Activated CD4-positive, alpha-beta T cell treated with anti-CD3 and anti-CD28 coated beads, Interleukin-2, amount 50 U/mL, for 1 hour (primary cell): ENCODE results near the gene ESPNL.

ENCODE experiments used
- DNase-seq: peaks from one replicate; pipeline ENCODE4 v3.0.0-alpha.2; 2020

The ESPNL gene

DNA sequence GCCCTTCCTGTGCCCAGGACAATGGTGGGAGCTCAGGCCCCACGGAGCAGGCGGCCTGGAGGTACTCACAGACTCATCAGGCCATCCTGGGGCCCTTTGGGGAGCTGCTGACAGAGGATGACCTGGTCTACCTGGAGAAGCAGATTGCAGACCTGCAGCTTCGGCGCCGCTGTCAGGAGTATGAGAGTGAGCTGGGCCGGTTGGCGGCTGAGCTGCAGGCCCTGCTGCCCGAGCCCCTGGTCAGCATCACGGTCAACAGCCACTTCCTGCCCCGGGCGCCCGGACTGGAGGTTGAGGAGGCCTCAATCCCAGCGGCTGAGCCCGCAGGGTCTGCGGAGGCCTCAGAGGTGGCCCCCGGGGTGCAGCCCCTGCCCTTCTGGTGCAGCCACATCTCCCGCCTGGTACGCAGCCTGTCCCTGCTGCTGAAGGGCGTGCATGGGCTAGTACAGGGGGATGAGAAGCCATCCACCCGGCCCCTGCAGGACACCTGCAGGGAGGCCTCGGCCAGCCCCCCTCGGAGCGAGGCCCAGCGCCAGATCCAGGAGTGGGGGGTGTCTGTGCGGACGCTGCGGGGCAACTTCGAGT is 30.1 kb downstream of the ESPNL start:
- DNase-seq, result no peak

DNA sequence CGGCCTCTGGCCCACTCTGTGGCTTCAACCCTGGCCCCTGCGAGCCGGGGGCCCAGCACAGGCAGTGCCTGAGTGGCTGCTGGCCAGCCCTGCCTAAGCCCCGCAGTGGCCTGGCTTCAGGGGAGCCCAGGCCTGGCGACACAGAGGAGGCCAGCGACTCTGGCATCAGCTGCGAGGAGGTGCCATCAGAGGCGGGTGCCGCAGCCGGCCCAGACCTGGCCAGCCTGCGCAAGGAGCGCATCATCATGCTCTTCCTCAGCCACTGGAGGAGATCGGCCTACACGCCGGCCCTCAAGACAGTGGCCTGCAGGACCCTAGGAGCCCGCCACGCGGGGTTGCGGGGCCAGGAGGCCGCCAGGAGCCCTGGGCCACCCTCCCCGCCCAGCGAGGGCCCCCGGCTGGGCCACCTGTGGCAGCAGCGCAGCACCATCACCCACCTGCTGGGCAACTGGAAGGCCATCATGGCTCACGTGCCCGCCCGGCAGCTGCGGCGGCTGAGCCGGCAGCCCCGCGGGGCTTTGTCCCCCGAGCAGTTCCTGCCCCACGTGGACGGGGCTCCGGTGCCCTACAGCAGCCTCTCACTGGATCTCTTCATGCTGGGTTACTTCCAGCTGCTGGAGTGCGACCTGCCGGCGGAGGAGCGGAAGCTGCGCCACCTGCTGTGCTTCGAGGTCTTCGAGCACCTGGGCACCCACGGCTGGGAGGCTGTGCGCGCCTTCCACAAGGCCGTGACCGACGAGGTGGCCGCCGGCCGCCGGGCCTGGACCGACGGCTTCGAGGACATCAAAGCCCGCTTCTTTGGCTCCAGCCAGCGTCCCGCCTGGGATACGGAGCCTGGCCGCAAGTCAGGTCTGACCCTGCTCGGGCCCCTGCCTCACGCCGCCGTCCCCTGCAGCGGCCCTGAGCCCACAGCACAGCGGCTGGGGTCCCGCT is 30.8 kb downstream of the ESPNL start:
- DNase-seq, result no peak

DNA sequence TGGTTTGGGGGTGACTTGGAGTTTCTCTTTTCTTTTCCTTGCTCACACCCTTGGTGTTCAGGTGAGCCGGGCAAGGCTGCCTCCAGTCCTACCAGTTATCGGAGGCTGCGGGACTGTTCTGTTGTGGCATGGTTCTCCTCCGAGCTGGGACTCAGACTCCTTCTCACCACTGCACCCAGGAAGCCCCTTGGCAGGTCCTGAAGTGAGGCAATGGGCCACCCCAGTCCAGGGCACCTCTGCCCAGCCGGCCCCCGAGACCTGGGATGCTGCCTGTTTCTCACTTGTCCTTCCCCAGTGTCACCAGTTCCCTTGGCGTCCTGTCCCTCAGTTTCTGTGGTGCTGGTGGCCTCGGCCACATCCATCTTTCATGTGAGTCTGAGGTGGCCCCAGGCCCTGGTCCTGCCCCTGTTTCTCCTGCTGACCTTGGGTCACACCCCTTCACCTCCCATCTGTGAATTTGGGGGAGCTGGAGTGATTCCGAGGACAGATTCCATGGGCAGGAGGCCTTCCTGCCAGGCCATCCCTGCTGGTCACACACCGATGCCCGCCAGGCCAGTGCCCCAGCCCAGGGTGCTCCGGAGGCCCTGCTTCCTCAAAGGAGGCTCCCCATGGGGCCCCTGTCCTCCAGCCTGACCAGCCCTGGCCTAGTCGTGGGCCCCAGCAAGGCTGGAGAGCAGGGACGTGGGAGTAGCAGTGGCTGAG is 31.8 kb downstream of the ESPNL start:
- no peak for DNase-seq

DNA sequence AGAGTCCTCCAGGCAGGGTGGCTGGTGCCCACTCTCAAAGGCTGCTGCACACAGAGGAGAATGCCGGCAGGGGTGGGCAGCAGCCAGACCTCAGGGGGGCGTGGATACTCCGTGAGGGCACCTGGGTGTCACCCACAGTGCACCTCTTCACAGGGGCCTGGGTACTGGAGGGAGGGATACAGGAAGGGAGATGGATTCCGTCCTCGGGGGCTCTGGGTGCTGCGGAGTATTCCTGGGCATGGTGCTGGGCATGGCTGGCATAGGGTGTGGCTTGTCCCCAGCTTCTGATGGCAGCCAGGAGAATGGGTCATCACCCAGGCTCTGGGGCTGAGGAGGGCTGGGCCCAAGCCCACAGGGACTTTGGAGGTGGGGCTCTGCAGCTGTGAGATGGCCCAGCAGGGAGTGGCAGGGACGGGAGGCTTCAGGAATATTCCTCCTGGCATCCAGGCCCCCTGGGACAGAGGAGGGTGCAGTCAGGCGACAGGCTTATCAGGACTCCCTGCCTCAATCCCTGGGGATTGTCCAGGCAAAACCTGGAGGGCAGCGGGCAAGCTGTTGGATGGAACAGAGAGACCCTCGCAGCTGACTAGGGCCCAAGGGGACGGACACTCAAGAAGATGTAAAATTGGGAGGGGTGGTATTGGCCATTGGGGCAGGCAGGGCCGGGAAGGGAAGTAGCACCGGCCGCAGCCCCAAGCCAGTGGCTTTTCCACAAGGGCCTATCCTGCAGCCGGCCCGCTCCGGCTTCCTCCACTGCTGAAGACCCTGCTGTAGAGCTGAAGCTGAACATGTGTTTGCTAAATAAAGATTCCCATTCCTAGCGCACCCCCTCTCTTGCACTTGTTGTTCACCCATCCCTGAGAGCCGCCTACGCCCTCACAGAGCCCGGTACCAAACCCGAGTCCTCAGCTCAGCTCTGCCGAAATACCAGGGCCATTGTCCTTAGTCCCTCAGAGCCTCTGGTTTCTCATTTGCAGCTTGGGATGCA is 32.6 kb downstream of the ESPNL start:
- DNase-seq, result no peak

DNA sequence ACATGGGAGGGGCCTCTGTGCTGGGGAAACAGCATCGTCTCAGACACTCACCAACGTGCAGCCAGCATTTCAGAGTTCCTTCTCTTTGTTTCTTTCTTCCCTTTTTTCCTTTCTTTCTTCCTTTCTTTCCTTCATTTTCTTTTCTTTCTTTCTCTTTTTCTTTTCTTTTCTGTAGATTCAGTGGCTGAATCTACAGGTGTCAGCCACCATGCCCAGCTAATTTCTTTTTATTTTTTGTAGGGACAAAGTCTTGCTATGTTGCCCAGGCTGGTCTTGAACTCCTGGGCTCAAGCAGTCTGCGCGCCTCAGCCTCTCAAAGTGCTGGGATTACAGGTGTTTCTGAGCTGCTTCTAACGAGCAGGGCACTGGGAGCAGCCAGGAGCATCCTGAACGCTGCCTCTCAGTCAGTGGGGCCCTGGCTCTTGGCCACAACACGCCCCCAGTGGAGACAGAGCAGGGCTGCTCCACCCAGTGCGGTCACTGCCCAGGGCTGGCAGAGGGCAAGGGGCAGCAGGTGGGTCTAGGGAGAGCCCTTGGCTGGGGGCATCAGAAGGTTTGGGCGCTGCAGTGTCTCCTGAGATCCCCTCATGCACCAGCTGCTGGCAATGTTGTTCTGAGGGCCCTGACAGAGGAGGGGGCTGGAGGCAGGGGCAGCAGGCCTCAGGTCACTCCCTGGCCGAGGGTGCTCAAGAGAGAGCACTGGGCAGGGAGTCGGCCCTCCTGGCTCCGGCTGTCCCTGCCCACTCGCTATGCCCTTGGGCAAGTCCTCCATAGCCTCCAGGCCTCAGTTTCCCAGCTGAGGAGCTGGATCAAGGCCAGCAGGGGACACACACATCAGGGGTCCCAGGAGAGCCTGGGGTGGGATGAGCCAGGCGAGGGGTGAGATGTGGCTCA is 33.6 kb downstream of the ESPNL start:
- no peak for DNase-seq

DNA sequence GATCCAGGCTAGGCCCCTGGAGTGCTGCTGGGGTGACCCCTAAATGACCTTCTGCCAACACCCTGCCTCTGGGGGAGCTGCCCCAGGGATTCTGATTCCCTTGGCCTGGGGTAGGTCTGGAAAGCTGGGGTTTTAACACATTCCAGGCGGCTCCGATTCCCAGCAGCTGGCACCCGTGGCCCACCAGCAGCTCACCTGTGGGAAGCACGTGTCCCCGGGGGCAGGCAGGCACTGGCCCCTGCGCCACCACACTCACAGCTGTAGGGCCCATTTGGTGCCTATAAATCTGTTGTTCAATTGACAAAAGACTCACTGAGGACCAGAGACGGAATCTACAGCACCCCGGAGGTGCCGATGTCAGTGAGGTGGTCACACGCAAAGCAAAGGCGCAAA is 34.2 kb downstream of the ESPNL start:
- no peak for DNase-seq

DNA sequence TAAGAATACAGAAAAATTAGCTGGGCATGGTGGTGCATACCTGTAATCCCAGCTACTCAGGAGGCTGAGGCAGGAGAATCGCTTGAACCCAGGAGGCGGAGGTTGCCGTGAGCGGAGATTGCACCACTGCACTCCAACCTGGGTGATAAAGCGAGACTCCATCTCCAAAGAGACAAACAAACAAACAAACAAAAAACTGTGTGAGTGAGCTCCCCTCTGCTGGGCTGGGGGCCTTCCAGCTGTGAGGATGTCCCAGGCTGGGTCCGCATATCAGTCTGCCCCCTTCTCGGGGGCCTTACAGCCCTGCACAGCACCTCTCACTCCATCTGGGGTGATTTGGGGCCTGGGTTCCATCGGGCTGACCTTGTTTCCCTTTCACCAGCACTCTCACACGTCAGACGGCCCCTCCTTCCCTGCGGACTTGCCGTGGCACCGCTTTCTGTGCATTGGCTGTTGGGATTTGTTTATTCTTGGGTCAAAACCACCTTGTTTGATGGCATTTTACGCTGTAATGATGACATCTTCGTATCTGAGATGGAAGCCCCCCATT is 35.5 kb downstream of the ESPNL start:
- no peak for DNase-seq

DNA sequence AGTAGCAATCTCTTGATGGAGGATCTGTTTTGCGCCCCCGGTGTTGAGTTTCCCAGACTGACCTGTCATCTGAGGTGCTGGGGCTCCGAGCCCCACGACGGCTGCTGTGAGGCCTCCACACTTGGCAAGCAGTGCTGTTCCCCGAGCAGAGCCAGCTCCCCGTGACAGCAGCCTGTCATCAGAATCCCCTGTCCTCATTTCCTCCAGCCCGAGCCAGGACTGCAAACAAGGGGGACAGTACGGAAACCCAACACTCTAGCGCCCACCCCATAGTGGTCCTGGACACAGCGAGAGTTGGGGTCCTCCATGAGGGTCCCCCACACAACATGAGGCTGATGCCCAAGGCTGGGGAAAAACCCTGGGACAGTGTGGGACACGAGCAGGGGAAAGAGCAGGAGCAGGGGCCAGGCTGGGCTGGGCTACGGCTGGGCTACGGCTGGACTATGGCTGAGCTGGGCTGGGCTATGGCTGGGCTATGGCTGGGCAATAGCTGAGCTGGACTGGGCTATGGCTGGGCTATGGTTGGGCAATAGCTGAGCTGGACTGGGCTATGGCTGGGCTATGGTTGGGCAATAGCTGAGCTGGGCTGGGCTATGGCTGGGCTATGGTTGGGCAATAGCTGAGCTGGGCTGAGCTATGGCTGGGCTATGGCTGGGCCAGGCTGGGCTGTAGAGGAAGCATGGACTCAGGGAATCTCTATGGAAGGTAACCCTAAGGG is 36.8 kb downstream of the ESPNL start:
- DNase-seq, result no peak

DNA sequence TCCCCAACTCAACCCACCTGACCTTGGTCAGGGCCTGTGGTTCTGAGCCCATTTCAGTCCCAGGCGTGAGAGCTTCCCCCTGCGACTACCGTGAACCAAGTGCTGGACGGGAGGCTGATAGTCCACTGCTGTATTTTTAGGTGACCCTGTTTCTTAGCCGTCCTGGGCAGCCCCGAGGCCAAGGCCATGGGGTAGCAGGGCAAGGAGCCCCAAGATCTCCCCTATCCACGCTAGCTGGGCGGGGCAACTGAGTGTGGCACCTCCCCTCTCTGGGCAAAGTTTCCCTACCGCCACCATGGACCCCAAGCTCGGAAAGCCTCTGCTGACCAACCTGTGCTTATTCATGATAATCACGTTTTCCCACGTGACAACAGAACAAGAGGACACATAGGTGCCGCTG is 37.7 kb downstream of the ESPNL start:
- DNase-seq, result no peak

DNA sequence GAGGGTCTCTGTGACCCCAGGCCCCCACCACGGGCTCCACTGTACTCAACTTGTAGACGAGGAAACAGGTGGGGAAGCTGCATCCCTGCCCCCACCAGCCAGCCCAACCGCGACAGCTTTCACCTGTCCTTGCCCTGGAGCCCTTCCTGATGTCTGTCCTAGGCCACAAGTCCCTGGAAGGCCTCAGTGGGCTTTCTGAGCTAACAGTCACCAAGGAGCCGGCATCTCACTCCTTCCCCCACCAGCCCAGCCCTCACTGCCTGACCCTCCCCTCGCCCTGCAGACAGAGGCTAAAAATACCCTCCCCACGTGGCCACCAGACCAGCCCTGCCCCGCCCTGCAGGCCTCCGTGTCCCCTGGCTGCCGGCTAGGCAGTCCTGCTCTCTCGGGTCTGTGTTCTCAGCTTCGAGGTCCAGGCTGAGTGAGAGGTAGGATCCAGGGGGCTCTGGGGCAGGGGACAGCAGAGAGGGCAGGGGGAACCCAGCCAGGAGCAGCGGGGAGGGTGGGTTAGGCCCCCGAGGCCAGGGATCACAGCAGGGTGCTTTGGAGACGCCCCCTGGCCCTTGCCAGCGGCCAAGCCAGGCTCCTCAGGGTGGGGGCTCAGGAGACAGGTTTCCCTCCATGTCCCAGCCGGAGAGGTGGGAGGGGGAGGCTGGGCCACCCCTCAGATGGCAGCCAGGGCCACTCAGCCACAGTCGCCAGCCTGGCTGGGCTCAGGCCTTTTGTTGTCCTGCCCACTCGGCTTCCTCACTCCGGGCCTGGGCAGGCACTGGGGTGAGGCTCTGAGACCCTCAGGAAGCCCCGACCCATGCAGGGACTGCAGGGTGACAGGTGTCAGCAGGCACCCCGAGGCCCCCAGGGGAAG is 38.4 kb downstream of the ESPNL start, which contains the start of gene KLHL30:
KLHL30 (plus strand) TSS at position 338 of the 865 bp plus-strand sequence. CDS start 2,087 bp downstream, outside the sequence.
- no peak for DNase-seq

DNA sequence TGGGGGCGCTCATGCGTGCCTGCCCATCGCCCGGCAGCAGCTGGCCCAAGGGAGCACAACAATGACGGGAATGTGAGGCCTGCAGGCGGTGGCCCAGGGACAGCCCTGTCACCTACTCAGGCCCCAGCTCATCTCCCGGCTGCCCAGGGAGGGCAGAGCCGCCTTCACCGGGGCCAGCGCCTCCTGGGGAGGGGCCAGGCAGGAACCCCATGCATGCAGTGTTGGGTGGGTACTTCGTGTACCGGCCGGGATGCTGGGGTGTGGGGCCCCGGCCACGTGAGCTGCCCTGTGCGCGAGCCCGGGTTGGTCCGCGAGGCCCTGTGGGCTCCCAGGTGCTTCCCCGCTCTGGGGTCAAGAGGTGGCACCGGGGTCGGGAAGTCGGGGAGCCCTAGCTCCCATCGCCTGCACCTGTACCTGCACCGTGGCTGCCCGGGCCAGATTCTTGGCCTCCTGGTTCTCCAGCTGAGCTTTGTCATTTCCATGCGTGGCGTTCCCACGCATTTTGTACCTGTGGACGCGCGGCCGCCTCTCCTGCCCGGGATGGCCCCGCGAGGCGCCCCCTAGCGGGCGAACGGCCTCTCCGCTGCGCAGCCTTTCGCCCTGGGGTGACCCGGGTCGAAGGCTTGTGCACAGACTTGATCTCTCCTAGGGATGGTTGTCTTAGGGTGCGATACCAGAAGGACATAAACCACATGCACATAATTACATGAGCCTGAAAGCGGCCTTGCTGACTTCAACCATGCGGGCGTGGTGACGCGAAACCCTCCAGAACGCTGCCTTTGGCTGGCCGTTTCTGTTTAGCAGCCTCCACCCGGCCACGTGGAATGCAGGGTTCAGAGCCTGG is 39.3 kb downstream of the ESPNL start:
- DNase-seq, result peak; percentile 13

DNA sequence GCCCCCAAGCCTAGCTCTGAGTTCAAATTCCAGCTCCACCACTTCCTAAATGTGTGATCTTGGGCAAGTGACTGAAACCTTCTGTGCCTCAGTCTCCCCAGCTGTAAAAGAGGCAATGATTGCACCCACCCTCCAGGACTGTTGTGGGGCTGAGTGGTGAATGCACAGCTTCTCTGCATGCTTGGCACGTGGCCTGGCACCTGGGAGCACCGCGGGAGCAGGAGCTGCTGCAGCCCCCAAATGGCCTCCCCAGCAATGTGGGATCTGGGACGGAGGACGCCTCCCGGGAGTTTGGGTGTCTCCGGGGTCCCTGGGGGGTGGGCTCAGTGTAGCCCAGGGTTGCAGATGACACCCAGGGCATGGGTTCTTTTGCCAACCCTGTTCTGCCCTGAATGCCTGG is 39.9 kb downstream of the ESPNL start:
- DNase-seq, result no peak

DNA sequence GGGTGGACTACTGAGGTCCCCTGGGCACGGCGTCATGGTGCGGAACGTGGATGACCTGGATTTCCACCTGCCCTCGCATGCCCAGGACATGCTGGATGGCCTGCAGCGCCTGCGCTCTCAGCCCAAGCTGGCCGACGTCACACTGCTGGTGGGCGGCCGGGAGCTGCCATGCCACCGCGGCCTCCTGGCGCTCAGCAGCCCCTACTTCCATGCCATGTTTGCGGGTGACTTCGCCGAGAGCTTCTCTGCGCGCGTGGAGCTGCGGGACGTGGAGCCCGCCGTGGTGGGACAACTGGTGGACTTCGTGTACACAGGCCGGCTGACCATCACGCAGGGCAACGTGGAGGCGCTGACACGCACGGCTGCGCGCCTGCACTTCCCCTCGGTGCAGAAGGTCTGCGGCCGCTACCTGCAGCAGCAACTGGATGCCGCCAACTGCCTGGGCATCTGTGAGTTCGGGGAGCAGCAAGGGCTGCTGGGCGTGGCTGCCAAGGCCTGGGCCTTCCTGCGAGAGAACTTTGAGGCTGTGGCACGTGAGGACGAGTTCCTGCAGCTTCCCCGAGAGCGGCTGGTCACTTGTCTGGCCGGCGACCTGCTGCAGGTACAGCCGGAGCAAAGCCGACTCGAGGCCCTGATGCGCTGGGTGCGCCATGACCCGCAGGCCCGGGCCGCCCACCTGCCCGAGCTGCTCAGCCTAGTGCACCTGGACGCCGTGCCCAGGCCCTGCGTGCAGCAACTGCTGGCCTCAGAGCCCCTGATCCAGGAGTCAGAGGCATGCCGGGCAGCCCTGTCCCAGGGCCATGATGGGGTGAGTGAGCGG is 40.8 kb downstream of the ESPNL start:
- DNase-seq, result no peak

DNA sequence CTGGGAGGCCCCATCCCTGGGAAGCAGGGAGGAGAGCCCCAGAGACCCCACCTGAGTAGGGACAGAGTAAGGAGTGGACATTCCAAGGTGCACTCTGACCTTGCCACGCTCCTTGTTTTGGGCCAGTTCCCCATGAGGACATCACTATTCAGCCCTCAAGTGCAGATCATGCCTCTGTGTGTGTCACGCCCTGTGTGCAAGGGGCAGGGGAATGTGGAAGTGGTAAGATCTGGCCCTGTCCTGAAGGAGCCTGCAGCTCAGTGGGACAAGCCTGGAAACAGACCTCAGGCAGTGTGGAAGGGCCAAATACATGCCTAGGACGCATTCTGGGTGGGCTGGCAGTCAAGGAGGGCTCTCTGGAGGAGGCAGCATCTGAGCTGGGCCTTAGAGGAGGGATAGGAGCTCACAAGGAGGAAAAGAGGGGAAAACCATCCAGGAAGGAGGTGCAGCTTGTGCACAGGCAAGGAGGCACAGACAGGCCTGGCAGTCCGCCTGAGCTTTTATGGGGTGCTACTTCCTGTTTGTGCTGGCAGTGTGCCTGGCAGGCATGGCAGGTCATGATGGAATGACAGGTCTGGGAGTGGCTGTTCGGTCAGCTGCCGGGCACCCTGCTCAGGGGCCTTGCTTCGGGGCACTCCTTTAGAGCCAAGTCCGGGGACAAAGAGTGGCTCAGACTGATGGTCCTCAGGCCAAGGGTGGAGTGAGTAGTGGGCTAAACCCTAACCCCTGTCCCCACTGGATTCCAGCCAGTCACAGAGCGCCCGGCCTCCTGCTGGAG is 41.6 kb downstream of the ESPNL start:
- no peak for DNase-seq

DNA sequence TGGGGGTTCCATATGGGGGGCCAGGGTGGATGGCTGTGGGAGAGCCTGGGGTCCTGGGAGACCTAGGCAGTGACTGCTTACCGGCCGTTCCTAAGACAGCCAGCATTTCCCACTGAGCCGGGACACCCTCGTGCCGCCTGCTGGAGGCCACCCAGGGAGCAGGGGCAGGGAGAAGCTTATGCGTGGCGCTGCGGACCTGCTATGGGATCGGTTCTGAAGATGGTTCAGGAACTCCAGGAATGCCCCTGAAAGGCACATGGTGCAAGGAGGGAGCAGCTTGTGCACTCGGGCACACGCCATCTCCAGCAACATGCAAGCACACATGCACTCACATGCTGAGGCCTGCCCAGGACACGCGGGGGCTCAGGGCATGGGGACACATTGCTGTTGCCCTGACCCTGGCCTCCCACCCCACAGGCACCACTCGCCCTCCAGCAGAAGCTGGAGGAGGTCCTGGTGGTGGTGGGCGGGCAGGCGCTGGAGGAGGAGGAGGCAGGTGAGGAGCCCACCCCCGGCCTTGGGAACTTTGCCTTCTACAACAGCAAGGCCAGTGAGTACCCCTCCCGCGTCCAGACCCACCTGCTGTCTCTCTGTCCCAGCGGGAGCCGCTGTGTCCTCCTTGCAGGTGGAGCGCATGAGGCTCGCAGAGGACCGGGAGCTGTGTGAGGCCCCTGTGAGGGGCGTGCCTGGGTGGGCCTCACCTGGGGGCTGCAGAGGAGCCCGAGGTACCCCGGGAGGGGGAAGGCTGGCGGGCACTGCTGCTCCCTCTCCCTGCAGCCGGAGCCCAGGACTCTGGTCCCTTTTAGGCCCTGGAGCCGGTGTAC is 42.5 kb downstream of the ESPNL start:
- no peak for DNase-seq
